ENCODE results near the gene EPN1.

Gene EPN1

DNA sequence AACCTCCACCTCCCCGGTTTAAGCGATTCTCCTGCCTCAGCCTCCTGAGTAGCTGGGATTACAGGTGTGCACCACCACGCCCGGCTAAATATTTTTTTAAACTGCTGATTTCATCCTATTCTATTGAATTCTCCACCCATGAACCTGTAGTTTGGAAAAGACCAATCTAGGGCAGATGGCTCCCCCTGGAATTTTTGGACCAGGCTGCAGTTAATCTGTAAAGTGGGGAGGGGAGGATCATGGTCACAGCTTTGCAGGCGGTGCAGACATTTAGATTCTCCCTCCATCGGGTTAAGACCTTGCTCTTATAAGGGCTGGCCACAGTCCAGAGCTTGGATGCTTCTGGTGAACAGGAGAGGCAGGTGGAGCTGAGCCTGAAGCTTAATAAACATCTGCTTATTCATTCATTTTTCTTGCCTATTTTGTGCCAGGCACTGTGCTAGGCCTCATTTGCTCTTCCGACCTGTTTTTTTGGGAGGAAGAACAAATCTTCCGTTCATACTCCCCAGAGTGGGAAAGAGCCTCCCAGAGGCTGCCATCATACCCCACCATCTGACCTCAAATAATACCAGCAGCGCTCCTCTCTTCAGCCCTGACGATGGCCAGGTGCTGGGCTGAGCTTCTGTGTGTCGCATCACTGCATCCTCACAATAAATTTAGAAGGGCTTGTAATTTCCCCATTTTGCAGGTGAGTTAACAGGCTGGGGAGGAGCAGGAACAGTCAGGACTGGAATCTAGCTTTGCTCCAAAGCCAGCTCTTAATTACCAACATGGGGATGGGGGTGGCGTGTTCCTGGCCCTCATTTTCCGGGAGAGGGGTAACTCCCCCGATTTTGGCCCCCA is 27.9 kb upstream of the EPN1 start:
- DNase-seq: no peak

DNA sequence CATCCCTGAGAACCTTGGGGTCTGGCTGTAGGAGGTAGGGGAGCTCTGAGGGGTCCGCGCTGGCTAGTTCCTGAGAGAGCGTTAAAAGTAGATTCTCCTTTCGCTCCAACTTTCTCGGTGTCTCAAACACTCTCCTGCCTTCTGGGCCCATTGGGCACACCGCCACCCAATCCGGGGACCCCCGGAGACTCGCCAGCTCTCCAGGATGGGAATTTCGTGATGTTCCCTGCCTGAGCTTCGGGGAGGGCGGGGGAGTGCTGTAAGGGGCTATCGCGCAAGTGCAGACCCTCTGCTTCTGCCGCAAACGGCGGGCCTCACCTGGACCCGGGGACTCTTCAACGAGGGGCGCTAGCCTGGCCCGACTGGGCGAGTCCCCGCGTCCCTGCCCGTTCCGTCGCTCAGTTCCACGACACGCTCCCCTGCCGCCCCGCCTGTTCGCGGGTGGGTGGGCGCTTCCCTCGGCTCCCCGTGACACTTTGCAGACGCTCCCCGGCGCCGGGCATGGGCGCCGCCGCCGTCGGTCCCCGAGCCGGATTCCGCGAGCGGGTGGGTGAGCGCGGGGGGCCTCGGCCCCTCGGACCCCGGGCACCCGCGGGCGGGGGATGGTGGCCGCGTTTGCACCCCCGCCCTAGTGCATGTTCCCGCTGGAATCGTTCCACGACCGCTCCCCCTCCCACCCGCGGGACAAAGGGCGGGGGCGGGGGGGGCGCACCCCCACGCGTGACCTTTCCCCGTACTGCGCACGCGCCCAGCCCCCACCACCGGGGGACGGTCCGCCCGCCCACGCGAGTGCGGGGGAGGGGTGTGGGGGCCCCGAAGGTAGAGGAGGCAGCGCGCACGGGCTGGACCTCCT is 27.1 kb upstream of the EPN1 start, which contains the start of gene CCDC106:
CCDC106 (plus strand) TSS at position 481 of the 853 bp plus-strand sequence. CDS start 835 bp downstream, outside the sequence.
- peak; percentile 62 for DNase-seq

- DNase-seq: no peak
Measured at GRCh38 chr19:55648585-55649267, 26.3 kb upstream of the EPN1 start.

DNA sequence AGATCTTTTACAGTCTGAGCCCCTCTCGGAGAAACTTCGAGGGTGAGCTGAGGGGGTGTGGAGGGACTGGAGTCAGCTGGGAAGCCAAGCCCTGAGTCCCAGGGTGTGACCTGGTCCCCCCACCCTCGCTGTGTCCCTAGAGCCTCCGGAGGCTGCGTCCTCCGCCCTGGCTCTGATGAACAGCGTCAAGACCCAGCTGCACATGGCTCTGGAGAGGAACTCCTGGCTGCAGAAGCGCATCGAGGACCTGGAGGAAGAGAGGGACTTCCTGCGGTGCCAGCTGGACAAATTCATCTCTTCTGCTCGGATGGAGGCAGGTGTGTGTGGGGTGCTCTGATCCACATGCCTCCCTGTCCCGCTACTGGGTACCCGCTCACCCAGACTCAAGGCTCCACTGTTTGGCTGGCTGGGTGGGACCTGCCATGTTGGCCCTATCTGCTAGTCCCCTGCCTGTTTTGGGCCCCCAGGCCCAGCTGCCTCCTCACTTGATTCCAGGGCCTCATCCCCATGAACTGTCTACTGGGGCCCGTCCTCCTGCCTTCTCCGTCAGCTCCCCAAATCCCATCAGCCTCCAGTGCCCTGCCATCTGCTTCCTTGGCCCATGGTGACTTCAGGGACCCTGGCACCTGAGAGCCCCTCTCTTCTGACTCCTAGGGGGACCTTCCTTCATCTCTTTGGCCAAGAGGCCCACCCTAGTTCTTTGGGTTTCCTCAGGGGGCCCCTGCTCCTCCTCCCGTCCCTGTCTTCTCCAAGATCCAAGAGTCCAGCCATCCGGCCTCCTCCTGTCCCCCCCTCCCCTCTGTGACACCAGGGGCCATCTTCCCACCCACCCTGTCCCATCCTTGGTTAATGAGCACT is 25.5 kb upstream of the EPN1 start:
- DNase-seq: no peak

DNA sequence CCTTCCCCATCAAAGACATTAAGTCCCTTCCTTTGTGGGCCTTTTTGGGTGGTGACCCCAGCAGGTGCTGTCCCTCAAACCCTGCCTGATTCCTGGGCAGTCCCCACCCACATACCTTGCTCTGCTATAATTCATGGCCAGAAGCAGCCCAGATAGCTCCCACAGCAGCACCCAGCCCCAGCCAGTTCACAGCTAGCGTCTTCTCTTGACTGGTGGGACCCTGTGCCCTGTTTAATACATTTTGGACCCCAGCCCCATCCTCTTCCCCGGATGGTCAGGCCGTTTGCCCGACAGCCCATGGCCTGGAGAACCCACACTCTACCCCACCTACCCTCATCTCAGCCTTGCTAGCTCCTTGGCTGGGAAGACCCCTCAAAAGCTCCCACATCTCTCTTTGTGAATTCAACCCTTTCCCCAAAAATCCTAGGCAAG is 24.9 kb upstream of the EPN1 start:
- DNase-seq: no peak

- DNase-seq: no peak
Measured at GRCh38 chr19:55650602-55651230, 24.3 kb upstream of the EPN1 start.

DNA sequence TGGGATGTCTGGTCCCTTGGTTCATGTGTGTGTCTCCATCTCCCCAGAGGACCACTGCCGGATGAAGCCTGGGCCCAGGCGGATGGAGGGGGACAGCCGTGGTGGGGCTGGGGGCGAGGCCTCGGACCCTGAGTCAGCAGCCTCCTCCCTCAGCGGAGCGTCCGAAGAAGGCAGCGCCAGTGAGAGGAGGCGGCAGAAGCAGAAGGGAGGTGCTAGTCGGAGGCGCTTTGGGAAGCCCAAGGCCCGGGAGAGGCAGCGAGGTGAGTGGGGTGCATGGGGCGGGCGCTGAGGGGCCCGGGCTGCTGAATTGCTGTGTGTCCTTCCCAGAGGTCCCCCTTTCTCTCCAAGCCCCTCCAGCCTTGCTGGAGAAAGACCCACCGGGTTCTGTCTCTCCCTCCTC is 23.8 kb upstream of the EPN1 start:
- DNase-seq: no peak

- DNase-seq: no peak
Measured at GRCh38 chr19:55652311-55653128, 22.5 kb upstream of the EPN1 start.

DNA sequence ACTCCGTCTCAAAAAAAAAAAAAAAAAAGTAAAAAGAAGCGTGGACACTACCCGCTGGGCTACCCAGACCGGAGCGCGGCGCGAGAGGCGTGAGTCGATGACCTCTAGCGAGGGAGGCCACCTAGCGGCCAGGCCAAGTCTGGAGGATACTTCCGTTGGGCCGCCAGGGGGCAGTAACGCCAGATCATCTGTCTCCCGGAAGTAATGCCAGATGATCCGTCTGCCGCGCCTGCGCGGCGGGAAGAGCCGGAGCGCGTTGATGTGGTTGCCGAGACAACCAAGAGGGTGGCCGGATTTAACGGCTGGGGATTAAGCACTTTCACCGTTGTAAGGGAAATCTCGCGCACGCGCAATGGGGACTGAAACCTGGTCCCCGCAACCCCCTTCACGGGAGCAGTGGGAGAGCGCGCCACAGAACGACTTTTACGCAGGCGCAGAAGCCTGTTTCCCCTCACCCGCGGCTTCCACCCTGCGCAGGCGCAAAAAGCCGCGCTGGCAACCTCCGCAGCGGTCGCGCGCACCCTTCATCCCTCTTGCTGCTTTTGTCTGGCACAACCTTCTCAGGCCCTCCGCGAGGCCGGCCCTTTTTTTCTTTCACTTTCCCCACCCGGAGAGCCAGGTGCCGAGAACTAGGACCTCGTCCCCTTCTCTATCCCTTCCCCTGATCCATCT is 21.2 kb upstream of the EPN1 start:
- peak; percentile 99 for DNase-seq

DNA sequence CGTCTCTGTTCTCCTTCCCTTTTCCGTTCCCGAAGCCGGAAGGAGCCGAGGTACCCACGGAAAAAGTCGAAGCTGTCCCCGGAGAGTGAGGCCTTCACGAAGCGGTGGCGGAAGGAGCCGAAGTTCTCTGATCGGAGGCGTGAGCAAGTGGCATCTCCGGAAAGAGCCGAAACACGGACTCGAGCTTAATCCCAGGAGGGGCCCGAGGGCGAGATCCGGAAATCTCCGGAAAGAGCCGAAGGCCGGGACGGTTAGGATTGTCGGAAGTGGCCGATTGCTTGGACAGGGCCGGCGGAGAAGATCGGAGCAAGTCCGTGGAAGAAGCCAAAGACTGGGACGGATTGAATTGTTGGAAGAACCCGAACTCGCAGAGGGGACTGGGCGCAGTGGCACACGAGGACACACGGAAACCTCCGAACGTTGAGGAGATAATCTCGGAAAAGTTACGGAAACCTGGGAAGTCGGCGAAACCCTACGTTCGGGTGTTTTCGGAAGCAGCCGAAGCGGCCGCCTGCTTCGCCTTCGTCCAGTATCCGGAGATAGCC is 20.6 kb upstream of the EPN1 start:
- peak; percentile 99 for DNase-seq

DNA sequence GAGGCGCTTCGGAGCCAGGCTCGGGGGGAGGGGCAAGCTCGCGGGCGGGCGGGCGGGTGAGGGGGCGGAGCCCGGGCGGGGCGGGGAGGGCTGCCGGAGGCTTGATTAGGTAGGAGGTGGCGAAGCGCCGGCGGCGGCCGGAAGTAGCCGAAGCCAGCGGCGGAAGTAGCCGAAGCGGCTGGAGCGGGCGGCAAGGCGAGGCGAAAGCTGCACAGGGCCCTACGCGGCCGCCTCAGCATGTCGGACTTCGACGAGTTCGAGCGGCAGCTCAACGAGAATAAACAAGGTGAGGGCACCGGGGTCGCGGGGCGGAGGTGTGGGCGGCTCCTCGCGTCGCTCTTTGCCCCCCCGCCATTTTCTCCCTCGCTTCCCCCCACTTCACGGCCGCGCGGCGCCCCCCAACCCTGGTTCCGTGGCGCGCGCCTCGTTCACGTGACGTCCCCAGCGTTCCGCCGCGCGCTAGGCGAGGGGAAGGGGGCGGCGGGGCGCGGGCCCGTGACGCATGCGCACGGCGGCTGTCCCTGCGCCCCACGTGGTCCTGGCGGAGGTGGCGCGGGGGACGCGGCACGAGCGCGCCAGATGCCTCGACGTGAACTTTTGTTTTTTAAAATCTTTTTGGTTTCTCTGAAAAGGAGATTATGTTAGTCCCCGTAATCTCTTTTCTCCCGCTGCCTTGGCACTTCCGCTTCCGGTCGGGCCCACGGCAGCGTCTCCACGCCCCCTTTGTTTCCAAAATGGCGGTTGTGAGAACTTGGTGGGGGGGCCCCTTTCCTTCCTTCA is 20.0 kb upstream of the EPN1 start, which contains the start of gene U2AF2:
U2AF2 (plus strand) TSS at position 168 of the 780 bp plus-strand sequence; CDS start at position 238, 70 bp downstream.
- DNase-seq: peak; percentile 80

DNA sequence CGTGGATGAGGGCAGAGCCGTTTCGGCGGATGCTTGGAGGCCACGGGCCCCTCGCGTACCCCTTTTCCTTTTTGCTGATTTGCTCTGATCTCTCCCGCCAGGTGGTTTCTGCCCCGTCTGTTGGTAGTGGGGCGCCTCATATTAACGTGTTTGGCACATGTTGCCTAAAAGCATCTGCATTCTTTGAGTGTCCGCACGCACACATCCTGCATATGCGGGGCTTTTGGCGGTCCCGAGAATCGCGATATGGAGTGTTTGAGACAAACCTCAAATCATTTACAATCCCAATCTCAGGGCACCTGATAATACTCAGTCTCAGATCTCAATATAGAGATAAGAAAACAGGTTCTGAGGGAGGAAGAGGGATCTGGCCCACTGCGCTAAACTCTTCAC is 19.4 kb upstream of the EPN1 start:
- DNase-seq: no peak

GRCh38 chr19:55656552-55656951 is 18.5 kb upstream of the EPN1 start:
- DNase-seq: no peak

GRCh38 chr19:55656988-55657747 is 17.9 kb upstream of the EPN1 start:
- DNase-seq: no peak

DNA sequence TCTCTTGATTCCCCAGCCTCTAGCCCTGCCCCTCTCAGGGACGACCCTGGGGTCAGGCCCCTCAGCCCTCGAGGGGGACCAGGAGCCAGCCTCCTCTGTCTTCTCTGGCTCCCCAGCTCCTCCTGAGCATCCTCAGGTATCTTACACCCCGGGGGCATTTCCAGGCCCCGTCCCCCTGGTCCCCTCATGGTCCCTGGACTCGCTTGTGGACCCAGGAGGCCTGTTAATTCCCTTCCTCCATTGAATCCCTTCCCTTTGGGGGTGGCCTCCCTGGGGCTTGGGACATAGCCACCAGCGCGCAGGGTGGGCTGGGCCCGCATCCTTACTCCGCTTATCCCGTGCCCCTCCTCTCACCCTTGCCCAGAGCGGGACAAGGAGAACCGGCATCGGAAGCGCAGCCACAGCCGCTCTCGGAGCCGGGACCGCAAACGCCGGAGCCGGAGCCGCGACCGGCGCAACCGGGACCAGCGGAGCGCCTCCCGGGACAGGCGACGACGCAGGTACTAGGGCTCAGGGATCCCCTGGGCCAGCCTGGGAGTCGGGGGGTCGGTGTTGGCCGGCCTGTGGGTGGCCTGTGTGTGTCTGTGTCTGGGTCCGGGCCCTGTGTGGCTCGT is 16.1 kb upstream of the EPN1 start:
- no peak for DNase-seq

DNA sequence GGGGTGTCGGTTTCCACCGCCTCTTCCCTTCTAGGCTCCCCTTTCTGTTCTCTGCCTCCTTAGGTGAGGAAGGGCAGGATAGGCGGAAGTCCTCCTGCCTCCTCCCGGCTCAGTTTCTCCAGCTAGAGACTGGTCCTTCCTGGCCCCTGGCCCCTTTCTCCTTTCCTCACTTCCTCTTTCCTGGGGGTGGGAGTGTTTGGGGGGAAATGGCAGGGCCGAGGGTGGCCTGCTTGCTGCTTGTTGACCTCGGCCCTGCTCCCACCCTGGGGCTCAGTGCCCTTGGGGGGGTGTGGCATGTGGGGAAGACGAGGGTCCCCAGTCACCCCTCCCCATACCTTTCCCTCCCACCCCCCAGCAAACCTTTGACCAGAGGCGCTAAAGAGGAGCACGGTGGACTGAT is 15.2 kb upstream of the EPN1 start:
- no peak for DNase-seq

- no peak for DNase-seq
Measured at GRCh38 chr19:55660404-55660803, 14.6 kb upstream of the EPN1 start.

DNA sequence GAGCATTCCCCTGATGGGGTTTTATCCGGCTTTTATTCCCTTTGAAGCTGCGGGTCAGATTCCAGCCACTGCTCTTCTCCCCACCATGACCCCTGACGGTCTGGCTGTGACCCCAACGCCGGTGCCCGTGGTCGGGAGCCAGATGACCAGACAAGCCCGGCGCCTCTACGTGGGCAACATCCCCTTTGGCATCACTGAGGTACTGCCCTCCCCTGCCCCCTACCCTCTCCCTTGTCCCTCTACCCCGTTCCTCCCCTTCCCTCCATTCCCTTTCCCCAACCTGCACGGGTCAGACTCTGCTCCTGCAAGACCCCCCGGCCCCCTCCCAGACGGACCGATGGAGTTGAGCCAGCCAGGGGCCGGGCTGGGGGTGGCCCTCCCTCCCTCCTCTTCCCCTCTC is 14.0 kb upstream of the EPN1 start:
- no peak for DNase-seq

Data from COR-L47 (cell line).